Measurements from ENCODE around the gene MAP2K3. TPM values are rescaled to one million over a fixed set of nuclear protein-coding genes. Genes with fewer than 3 reads are reported as not detected.

MAP2K3 gene
- total RNA-seq, 2 experiments from 2014 or later, result 87.0 to 87.2 TPM

DNA sequence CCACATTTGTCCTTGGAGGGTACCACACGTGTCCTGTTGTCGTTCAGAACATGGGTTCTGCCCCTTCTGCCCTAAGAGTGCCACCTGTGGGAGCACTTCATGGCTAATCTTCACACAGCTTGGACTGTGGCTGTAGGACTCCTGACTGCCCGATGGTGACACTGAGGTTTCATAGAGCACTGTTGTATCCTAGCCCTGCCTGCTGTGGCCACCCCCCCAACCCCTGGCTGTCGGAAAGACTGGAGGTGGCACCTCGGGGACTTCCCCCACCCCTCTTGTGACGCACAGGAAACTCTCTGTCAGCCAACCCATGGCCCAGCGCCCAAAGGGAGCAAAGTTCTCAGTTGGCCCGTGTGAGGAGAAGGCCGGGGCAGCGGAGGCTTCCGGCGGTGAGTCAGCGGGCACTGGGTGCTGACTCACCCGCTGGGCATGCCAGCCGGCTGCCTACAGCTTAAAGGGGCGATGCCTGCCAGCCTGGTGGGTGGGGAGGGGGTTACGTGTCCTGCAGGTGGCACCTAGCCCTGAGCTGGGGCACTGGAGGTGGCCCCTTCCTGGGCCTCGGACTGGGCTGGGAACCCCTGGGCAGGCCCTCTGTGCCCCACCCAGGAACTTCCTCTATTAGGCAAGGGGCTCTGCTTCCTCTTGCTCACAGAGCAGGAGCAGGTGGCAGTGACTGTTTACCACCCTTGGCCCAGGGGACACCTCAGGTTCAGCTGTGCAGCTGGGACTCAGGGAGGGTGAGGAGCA lies 3.4 kb downstream of the MAP2K3 start:
- peak; percentile 98 for DNase-seq
- peaks cover 57% of the 10 kb centered on the region for H3K4me1 Mint-ChIP-seq (ENCODE audit: low read depth)
- peaks cover 21% of the 10 kb centered on the region for H3K36me3 Mint-ChIP-seq (ENCODE audit: low read depth)

DNA sequence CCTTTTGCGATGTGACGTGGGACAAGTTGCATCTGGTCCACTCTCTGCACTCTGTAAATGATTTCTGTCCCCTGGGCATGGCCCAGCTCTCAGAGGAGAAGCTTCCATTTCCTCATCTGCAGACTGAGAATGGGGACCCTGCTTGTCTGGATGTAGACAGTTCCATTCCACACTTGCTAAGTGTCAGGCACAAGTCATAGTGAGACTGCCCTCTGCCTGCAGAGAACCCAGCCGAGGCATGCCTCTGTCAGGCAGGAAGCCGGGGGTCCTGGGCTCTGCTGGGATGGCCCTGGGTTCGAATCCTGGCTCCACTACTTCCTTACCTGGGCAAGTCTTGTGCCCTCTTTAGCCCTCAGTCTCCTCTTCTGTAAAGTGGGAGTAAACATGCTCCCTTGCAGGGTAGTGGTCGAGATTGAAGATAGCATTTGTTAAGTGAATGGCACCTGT lies 4.1 kb downstream of the MAP2K3 start:
- H3K4me3 Mint-ChIP-seq, result peak overlapping the region; percentile 100
- H3K27ac Mint-ChIP-seq, result peak overlapping the region; percentile 95
- CTCF ChIA-PET, result interaction anchor here (0.8 to 4.0 kb wide), 5 partner anchors 12 to 245 kb away, joined by 3 to 26 read pairs (median 3); no protein-coding TSS in a partner anchor
- intact Hi-C loops (cut with micrococcal nuclease), result loop anchor here (1.0 to 10.0 kb wide), 6 partner anchors 35 to 484 kb away; partner anchors contain the start of genes DHRS7B, NATD1 and TMEM11
- H3K9me3 Mint-ChIP-seq, result no peaks in the 10 kb centered on the region
- H3K36me3 Mint-ChIP-seq (ENCODE audit: low read depth), result peaks cover 21% of the 10 kb centered on the region
- H3K27me3 Mint-ChIP-seq (ENCODE audit: low read depth), result peaks cover 9% of the 10 kb centered on the region
- DNase-seq, result peak; percentile 72
- H3K4me1 Mint-ChIP-seq (ENCODE audit: low read depth), result peaks cover 54% of the 10 kb centered on the region

More for the DNA sequence above, 3.4 kb downstream of the MAP2K3 start:
- H3K27ac Mint-ChIP-seq, result peak overlapping the region; percentile 95
- intact Hi-C loops (cut with micrococcal nuclease), result loop anchor here (1.0 to 10.0 kb wide), 9 partner anchors 35 to 483 kb away; partner anchors contain the start of genes DHRS7B, NATD1, TMEM11 and USP22
- CTCF ChIA-PET, result interaction anchor here (0.8 to 4.0 kb wide), 8 partner anchors 9 to 244 kb away, joined by 3 to 26 read pairs (median 6); no protein-coding TSS in a partner anchor
- peak overlapping the region; percentile 100 for H3K4me3 Mint-ChIP-seq
- no peaks in the 10 kb centered on the region for H3K9me3 Mint-ChIP-seq
- peaks cover 9% of the 10 kb centered on the region for H3K27me3 Mint-ChIP-seq (ENCODE audit: low read depth)

DNA sequence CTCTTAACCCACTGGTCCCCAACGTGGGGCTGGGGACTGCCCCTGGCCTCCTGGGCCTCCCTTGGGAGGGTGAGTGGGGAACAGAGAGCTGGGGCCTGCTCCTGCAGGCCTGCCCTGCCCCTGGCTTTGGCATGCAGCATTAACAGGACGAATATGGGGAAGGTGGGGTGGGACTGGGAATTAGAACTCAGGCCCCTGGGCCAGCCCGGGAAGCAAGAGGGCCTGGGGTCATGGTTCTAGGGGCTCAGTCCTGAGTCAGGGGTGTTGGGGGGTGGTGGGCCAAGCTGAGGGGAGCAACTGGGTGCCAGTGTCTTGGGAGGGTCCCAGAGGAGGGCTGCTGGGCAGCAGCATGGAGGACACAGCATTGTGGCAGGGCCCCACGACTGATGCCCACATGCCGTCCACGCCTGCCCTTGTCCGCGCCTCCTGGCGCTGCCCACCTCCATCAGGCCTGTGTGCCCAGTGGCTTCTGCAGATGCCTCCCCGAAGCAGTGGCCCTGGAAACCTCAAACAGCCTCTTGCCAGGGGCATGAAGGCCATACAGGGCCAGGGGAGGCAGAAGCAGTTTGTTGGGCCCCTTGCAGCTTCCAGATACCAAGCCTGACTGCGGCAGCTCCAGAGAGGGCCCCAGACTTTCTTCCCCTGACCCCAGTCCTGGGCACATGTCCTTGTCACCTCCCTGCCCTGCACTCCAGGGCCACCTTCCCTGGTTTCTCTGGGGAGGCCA lies 4.8 kb downstream of the MAP2K3 start:
- Mint-ChIP-seq H3K4me3 (no peak overlapping the region), H3K9me3 (no peaks in the 10 kb centered on the region), H3K4me1 (ENCODE audit: low read depth) (peaks cover 56% of the 10 kb centered on the region), H3K36me3 (ENCODE audit: low read depth) (peaks cover 23% of the 10 kb centered on the region), H3K27me3 (ENCODE audit: low read depth) (peaks cover 9% of the 10 kb centered on the region), H3K27ac (peak overlapping the region; percentile 95)
- intact Hi-C loops (cut with micrococcal nuclease), result loop anchor here (5.0 to 10.0 kb wide), 2 partner anchors 382 to 485 kb away; no protein-coding TSS in a partner anchor
- no peak for DNase-seq
- CTCF ChIA-PET, result interaction anchor here (1.5 to 2.1 kb wide), 2 partner anchors 10 to 222 kb away, joined by 3 to 8 read pairs; no protein-coding TSS in a partner anchor

DNA sequence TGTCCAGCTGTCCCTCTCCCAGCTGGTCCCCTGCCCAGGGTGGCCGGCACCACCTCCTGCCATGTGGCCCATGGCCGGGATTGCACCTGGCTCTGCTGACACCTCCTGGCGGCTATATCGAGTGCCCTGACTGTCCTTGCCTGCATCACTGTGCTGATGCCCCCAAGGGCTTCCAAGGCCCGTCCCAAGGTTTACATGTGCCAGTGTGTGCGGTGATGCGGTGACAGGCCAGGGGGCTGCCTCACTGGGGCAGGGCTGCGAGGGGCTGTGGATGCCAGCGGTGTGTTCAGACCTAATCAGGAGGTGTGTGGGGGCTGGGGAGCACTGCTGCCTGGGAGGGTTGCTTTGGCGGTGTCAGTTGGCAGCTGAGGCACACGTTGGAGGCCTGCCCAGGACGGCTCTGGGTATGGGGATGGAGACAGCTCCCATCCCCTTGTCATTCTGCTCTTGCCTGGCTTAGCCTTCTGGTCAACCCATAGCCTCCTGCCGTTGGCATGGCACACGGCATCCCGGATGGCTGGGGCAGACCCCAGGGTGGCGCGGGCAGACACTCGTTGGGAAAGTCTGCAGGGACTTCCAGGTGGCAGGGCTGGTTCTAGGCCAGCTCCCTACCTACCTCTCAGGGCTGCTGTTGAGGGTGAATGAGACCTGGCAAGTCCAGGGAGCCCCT lies 5.5 kb downstream of the MAP2K3 start:
- intact Hi-C loops (cut with micrococcal nuclease), result loop anchor here (5.0 to 10.0 kb wide), 2 partner anchors 383 to 485 kb away; no protein-coding TSS in a partner anchor
- H3K4me1 Mint-ChIP-seq (ENCODE audit: low read depth), result peaks cover 59% of the 10 kb centered on the region
- no peak for DNase-seq
- peaks cover 9% of the 10 kb centered on the region for H3K27me3 Mint-ChIP-seq (ENCODE audit: low read depth)
- peak overlapping the region; percentile 95 for H3K27ac Mint-ChIP-seq
- no peak overlapping the region for H3K4me3 Mint-ChIP-seq
- CTCF ChIA-PET, result interaction anchor here (2.1 kb wide), 1 partner anchor 10 kb away, joined by 8 read pairs; no protein-coding TSS in a partner anchor
- H3K9me3 Mint-ChIP-seq, result no peaks in the 10 kb centered on the region
- peaks cover 28% of the 10 kb centered on the region for H3K36me3 Mint-ChIP-seq (ENCODE audit: low read depth)

DNA sequence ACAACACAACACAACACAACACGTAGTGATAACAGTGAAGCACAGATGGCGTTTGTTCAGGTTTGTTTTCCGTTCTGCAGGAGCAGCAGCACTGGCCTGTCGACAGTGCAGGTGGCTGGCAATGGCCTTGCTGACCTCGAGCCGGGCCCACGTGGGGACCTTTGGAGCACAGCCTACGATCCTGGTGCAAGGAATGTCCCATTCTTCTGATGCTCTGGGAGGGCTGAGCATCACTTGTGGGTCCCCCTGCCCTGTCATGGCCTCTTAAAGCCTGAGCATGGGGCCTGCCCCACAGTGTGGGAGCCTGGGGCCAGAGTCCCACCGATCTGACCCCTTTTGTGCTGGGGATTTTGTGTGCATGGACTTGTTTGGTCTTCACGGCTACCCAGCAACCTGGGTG lies 6.8 kb downstream of the MAP2K3 start:
- Mint-ChIP-seq H3K9me3 (no peaks in the 10 kb centered on the region), H3K4me1 (ENCODE audit: low read depth) (peaks cover 56% of the 10 kb centered on the region), H3K36me3 (ENCODE audit: low read depth) (peaks cover 17% of the 10 kb centered on the region), H3K27me3 (ENCODE audit: low read depth) (peaks cover 9% of the 10 kb centered on the region), H3K27ac (no peak overlapping the region), H3K4me3 (no peak overlapping the region)
- intact Hi-C loops (cut with micrococcal nuclease), result no loop called here
- no peak for DNase-seq
- CTCF ChIA-PET, result no interaction called here

DNA sequence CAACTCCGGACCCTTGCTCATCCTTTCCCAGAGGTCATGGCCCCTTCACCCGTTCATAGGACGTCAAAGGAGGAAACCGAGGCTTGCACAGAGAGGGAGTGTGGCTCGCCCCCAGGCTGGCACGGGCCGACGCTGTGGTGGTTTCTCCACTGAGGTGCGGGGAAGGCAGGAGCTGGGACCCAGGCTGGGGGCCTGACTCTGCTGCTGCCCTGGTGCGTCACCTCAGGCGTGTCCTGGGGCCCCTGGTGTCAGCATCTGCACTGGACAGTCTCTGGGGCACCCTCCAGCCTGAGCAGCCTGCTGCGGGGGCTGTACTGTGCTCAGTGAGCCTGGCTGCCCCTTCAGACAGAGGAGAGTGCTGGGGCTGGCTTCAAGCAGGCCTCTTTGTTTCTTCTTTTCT lies 7.4 kb downstream of the MAP2K3 start:
- CTCF ChIA-PET, result interaction anchor here (1.0 kb wide), 1 partner anchor 13 kb away, joined by 4 read pairs; no protein-coding TSS in a partner anchor

DNA sequence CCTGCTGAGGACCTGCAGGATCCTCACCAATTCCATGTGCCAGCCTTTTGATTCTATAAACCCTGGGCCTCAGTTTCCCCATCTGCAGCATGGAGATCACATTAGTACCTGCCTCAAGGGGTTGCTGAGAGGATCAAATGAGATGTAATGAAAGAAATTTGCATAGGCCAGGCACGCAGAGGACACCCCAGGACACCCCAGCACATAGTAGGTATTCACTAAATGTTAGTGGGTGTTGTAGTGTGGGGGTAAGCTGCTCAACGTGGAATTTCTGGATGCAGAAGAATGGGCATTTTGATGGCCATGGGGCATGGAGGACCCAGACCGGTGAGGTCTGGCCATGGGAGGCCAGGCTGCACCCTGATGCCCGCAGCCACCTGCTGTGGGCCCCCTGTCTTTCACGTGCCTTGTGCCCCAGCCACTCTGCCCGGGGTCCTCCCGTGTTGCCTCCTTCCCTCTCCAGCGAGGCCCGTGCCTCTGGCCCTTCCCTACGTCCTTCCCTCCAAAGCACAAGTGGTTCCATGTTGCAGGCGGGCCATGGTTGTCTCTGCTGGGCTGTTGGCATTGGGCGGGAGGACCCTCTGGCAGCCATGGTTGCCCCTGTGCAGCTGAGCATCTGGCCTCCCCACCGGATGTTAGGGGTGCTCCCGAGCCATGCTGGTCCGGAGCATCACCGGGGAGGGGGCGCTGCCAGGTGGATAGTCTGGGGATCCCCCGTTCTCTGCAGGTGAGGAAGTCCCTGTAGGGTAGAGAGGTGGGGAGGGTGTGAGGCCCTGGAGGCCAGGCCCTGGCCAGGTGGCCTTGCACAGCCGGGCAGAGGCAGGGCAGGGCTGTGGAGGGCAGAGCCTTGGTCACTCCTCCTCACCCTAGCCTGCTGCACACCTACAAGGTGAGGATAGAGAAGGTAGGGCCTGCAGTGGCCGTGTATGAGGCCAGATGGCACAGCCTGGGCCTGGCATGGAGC lies 8.6 kb downstream of the MAP2K3 start:
- Mint-ChIP-seq H3K36me3 (ENCODE audit: low read depth) (peaks cover 14% of the 10 kb centered on the region), H3K27me3 (ENCODE audit: low read depth) (peaks cover 9% of the 10 kb centered on the region), H3K4me3 (no peak overlapping the region), H3K9me3 (no peaks in the 10 kb centered on the region), H3K4me1 (ENCODE audit: low read depth) (peaks cover 39% of the 10 kb centered on the region), H3K27ac (no peak overlapping the region)
- intact Hi-C loops (cut with micrococcal nuclease), result no loop called here
- no peak for DNase-seq
- CTCF ChIA-PET, result interaction anchor here (1.0 kb wide), 1 partner anchor 14 kb away, joined by 4 read pairs; no protein-coding TSS in a partner anchor

More for the DNA sequence above, 7.4 kb downstream of the MAP2K3 start:
- Mint-ChIP-seq H3K27me3 (ENCODE audit: low read depth) (peaks cover 9% of the 10 kb centered on the region), H3K36me3 (ENCODE audit: low read depth) (peaks cover 14% of the 10 kb centered on the region), H3K4me3 (no peak overlapping the region), H3K27ac (no peak overlapping the region), H3K4me1 (ENCODE audit: low read depth) (peaks cover 52% of the 10 kb centered on the region), H3K9me3 (no peaks in the 10 kb centered on the region)
- intact Hi-C loops (cut with micrococcal nuclease), result no loop called here
- no peak for DNase-seq

DNA sequence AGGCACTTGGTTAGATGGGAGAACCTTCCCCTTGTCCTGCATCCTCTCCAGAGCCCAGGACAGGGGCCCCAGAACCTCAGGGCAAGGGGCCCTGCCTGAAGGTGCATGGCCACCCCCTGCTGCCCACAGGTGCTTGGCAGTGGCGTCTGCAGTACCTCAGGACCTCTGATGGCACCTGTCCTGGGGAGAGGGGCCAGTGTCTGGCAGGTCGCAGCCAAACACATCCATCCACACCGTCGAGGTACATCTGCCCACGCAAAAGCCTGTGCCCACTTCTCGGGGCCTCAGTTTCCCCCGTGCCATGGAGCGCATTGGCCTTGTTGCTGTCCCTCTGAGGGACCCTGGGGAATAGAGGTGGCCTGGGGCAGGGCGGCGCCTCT lies 9.3 kb downstream of the MAP2K3 start:
- Mint-ChIP-seq H3K9me3 (no peaks in the 10 kb centered on the region), H3K27me3 (ENCODE audit: low read depth) (peaks cover 9% of the 10 kb centered on the region), H3K4me3 (no peak overlapping the region), H3K27ac (no peak overlapping the region), H3K4me1 (ENCODE audit: low read depth) (peaks cover 32% of the 10 kb centered on the region), H3K36me3 (ENCODE audit: low read depth) (peaks cover 14% of the 10 kb centered on the region)
- CTCF ChIA-PET, result no interaction called here
- intact Hi-C loops (cut with micrococcal nuclease), result no loop called here
- DNase-seq, result no peak

DNA sequence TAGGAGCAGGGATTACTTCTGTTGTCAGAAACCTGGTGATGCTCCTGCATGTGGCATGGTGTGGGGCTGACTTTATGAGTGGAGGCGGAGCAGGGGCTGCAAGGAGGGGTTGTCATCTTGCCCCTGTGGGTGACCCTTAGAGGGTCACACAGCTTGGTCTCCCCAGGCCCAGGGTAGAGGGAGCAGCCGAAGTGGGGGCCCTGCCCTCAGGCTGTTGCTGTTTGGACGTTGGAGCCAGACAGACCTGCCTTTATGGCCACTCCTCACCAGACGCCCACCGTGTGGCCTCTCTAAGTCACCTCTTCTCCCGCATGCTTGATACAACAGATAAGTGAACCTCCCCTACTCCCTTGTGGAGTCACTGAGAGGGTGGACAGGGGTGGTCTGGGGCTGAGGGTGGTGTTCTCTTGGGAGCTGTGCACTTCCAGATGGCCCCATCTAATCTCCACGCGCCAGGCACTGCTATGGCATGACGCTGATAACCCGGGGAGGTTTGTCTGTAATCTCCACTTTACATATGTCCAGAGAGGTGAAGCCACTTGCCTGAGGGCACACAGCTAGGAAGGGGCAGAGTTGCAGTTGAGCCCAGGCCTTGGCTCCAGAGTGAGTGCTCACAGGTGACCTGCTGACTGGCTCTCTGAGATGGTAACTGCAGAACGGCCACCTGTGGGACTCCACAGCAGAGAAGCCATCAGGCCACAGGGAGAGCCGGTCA lies 10.0 kb downstream of the MAP2K3 start:
- H3K27me3 Mint-ChIP-seq (ENCODE audit: low read depth), result peaks cover 9% of the 10 kb centered on the region
- CTCF ChIA-PET, result no interaction called here
- no peak overlapping the region for H3K4me3 Mint-ChIP-seq
- H3K36me3 Mint-ChIP-seq (ENCODE audit: low read depth), result peaks cover 15% of the 10 kb centered on the region
- H3K4me1 Mint-ChIP-seq (ENCODE audit: low read depth), result peaks cover 26% of the 10 kb centered on the region
- no peak overlapping the region for H3K27ac Mint-ChIP-seq
- no peaks in the 10 kb centered on the region for H3K9me3 Mint-ChIP-seq
- DNase-seq, result no peak
- intact Hi-C loops (cut with micrococcal nuclease), result no loop called here

DNA sequence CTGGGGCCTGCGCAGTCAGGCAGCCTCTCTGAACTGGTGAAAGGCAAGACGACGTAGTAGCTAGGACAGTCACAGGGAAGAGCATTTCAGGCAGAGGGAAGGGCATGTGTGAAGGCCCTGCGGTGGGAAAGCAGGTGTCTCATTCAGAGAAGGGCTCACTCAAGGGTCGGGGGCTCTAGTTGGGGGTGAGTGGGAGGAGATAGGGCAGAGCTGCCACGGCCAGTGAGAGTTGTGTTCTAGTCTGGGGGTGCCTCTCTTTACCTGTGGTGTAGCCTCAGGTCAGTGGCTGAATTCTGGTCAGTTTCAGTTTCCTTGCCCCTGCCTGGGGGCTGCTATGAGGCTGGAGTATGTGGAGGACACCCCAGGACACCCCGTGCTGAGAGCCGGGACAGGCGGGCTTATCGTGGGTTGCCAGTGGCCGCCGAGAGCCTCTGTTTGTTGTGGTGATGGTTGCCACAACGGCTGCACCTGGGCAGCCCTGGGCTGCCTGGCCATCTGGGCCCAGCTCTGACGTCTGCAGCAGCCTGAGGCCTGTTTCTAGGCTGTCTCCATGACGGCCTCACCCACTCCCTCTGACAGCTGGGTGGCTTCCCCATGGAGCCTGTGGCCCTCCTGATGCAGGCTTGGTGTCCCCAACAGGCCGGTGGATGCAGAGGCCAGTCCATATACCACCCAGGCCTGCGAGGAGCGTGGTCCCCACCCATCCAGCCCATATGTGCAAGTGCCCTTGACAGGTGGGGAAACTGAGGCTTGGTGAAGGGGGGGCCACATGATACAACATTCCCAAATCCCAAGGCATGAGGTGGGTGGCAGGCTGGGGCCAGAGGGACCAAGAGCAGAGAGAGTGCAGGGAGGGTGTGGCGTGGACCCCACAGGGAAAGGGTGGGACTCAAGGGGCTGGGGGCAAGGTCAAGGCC lies 10.8 kb downstream of the MAP2K3 start:
- Mint-ChIP-seq H3K4me3 (no peak overlapping the region), H3K27me3 (ENCODE audit: low read depth) (peaks cover 9% of the 10 kb centered on the region)
- CTCF ChIA-PET, result interaction anchor here (0.6 kb wide), 1 partner anchor 530 kb away, joined by 3 read pairs; no protein-coding TSS in a partner anchor

More for the DNA sequence above, 10.8 kb downstream of the MAP2K3 start:
- Mint-ChIP-seq H3K36me3 (ENCODE audit: low read depth) (peaks cover 19% of the 10 kb centered on the region), H3K27ac (no peak overlapping the region), H3K9me3 (no peaks in the 10 kb centered on the region), H3K4me1 (ENCODE audit: low read depth) (peaks cover 21% of the 10 kb centered on the region)
- DNase-seq, result no peak
- intact Hi-C loops (cut with micrococcal nuclease), result no loop called here
